A549 treated with dexamethasone at 1 μM for 4 hours (cell line): Measurements from ENCODE around the gene FKRP. TPM values are rescaled to one million over a fixed set of nuclear protein-coding genes. Genes with fewer than 3 reads are reported as not detected.

Experiments
- total RNA-seq: library from RNA; stranded (reverse); fragments of 200-300 nt; extraction: Qiagen RNA extraction; gene quantifications from 5 replicates; pipeline ENCODE4 v1.2.3, GENCODE V29; 2022

Gene FKRP
- total RNA-seq: 14.1 to 21.1 TPM (median 19.7 TPM) in 5 replicates

GRCh38 chr19:46745521-46746280 is at the start of gene FKRP:
Gene FKRP (plus strand): TSS chr19:46746057. CDS start chr19:46755451, 9,394 bp downstream.

GRCh38 chr19:46717034-46717715 is 28.7 kb upstream of the FKRP start, which contains the start of gene PRKD2:
Gene PRKD2 (minus strand): TSS chr19:46717114. CDS start chr19:46716370, 744 bp downstream.

GRCh38 chr19:46746281-46747057 is 612 bp downstream of the FKRP start, which contains the start of gene STRN4:
Gene STRN4 (minus strand): TSS chr19:46746450. CDS start chr19:46746430, 20 bp downstream.

GRCh38 chr19:46788262-46788967 is 42.6 kb downstream of the FKRP start, which contains the start of gene SLC1A5:
Gene SLC1A5 (minus strand): TSS chr19:46788594. CDS start chr19:46787965, 629 bp downstream.

Other genes with a start within 250 kb of the FKRP start
- gene CALM3, start 144.7 kb upstream of the FKRP start, total RNA-seq: 191 to 275 TPM (median 258 TPM) in 5 replicates
- gene PTGIR, start 121.0 kb upstream of the FKRP start, total RNA-seq: 0.14 TPM in 1 of 5 replicates, not detected in the others
- not detected in 5 replicates for gene GNG8, start 109.9 kb upstream of the FKRP start, total RNA-seq
- gene DACT3, start 84.9 kb upstream of the FKRP start, total RNA-seq: 0.17 to 0.29 TPM (median 0.26 TPM) in 5 replicates
- gene PRKD2, start 28.9 kb upstream of the FKRP start, total RNA-seq: 19.7 to 33.9 TPM (median 28.2 TPM) in 5 replicates
- 53.3 to 91.6 TPM (median 86.9 TPM) in 5 replicates for gene STRN4, start 393 bp downstream of the FKRP start, total RNA-seq
- gene SLC1A5, start 42.5 kb downstream of the FKRP start, total RNA-seq: 201 to 260 TPM (median 234 TPM) in 5 replicates
- gene AP2S1, start 104.8 kb downstream of the FKRP start, total RNA-seq: 248 to 266 TPM (median 249 TPM) in 5 replicates
- gene ARHGAP35, start 114.9 kb downstream of the FKRP start, total RNA-seq: 22.0 to 36.1 TPM (median 34.3 TPM) in 5 replicates